Thyroid gland (tissue), 4 donors: ENCODE measurements around the gene CTCF.

Source experiments
- CTCF ChIP-seq, 6 experiments: fragments of 200-600 bp in 3 of 6; fragments of 450-650 bp in 3 of 6; sonication (generic) in 3 of 6; IDR thresholded peaks; one replicate each; pipeline ENCODE4 v1.5.1; 2016 to 2019; ENCODE audit warnings: antibody characterized with exemption in 6 of 6, mild to moderate bottlenecking in 2 of 6, inconsistent platforms in 1 of 6, moderate library complexity in 1 of 6
- POLR2A ChIP-seq, 2 donors: fragments of 450-650 bp; IDR thresholded peaks; one replicate each; pipeline ENCODE4 v1.6.1; 2017; ENCODE audit warnings: antibody characterized with exemption in 2 of 2, mild to moderate bottlenecking in 2 of 2, moderate library complexity in 1 of 2

GRCh38 chr16:67657017-67657608 is 94.8 kb downstream of the CTCF start:
- TF ChIP-seq CTCF (IDR thresholded peaks at IDR 0.05) (no peak), POLR2A (IDR thresholded peaks at IDR 0.05) (no peak)
